WERI-Rb-1 (cell line): ENCODE measurements around the gene FAM107A.

Experiments
- DNase-seq: peaks from one replicate; pipeline ENCODE4 v3.0.0-alpha.2; 2020
- H3K27ac ChIP-seq: fragments of 250-450 bp; sonication (Bioruptor Pico); 2 replicates; pipeline ENCODE4 v1.5.1; 2020; ENCODE audit warnings: mild to moderate bottlenecking, moderate library complexity
- H3K27me3 ChIP-seq: fragments of 250-450 bp; sonication (Bioruptor Pico); 2 replicates; pipeline ENCODE4 v1.5.1; 2021; ENCODE audit warnings: mild to moderate bottlenecking, low read depth, moderate library complexity; ENCODE audit not compliant: insufficient read depth, severe bottlenecking
- H3K36me3 ChIP-seq: fragments of 250-450 bp; sonication (Bioruptor Pico); 2 replicates; pipeline ENCODE4 v1.5.1; 2020; ENCODE audit warnings: mild to moderate bottlenecking, moderate library complexity
- H3K4me3 ChIP-seq: 2 replicates; pipeline ENCODE4 v1.5.1; 2011; ENCODE audit warnings: low read depth, mild to moderate bottlenecking, control low read depth, low read length
- H3K9me3 ChIP-seq: fragments of 250-450 bp; sonication (Bioruptor Pico); 2 replicates; pipeline ENCODE4 v1.5.1; 2021; ENCODE audit warnings: mild to moderate bottlenecking, moderate library complexity; ENCODE audit not compliant: severe bottlenecking
- TF ChIP-seq, protein P1 (sequence below): IDR thresholded peaks from 2 replicates; pipeline ENCODE4 v1.5.1; 2011; ENCODE audit warnings: low read depth, mild to moderate bottlenecking, control low read depth, inconsistent platforms, low read length

Gene FAM107A

GRCh38 chr3:58532794-58533220 lies 44.4 kb downstream of the FAM107A start:
- no peak overlapping the region for H3K4me3 ChIP-seq
- H3K27me3 ChIP-seq, result no peaks in the 10 kb centered on the region
- no peaks in the 10 kb centered on the region for H3K36me3 ChIP-seq
- TF ChIP-seq, protein P1, sequence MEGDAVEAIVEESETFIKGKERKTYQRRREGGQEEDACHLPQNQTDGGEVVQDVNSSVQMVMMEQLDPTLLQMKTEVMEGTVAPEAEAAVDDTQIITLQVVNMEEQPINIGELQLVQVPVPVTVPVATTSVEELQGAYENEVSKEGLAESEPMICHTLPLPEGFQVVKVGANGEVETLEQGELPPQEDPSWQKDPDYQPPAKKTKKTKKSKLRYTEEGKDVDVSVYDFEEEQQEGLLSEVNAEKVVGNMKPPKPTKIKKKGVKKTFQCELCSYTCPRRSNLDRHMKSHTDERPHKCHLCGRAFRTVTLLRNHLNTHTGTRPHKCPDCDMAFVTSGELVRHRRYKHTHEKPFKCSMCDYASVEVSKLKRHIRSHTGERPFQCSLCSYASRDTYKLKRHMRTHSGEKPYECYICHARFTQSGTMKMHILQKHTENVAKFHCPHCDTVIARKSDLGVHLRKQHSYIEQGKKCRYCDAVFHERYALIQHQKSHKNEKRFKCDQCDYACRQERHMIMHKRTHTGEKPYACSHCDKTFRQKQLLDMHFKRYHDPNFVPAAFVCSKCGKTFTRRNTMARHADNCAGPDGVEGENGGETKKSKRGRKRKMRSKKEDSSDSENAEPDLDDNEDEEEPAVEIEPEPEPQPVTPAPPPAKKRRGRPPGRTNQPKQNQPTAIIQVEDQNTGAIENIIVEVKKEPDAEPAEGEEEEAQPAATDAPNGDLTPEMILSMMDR, result peak; percentile 92
- peak; percentile 81 for DNase-seq
- no peak overlapping the region for H3K27ac ChIP-seq
- no peaks in the 10 kb centered on the region for H3K9me3 ChIP-seq

DNA sequence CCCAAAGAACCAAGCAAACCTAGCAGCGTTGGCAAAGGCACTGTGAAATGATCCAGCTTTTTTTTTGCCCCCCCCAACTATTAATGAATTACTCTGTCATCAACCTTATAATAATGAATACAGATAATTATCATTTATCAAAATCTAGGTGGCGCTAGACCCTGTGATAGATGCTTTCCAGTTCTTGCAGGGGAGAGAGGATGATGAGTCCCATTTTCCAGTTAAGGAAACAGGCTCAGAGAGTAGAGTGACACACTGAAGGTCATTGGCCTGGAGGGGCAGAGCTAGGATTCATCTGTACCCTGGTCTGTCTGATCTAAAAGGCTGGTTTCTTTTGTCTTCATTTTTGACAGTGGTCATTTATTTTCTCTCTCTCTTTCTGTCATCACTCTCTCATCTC lies 45.2 kb downstream of the FAM107A start:
- TF ChIP-seq, protein P1, result no peak
- no peak for DNase-seq
- no peaks in the 10 kb centered on the region for H3K27me3 ChIP-seq
- H3K27ac ChIP-seq, result no peak overlapping the region
- H3K4me3 ChIP-seq, result no peak overlapping the region
- H3K36me3 ChIP-seq, result no peaks in the 10 kb centered on the region
- no peaks in the 10 kb centered on the region for H3K9me3 ChIP-seq

DNA sequence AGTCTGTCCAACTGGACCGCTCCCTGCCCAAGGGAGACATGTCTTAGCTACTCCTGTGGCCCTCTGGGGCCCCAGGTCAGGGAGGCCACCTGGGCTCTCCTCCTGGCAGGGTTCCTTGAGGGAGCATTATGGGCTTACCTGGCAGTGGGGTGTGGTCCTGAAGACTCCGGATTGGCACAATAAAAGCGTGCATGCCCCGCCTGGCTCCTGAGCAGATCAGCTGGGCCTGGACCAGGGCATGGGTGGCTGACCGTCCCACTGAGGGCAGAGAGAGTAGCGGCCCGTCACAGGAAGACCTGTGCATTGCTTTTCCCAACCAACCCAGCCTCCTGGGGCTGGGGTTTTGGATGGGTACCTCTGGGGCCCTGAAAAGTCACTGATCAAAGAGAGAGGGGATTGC lies 45.6 kb downstream of the FAM107A start:
- Histone ChIP-seq H3K36me3 (no peaks in the 10 kb centered on the region), H3K4me3 (no peak overlapping the region), H3K27ac (no peak overlapping the region), H3K27me3 (no peaks in the 10 kb centered on the region), H3K9me3 (no peaks in the 10 kb centered on the region)
- no peak for DNase-seq
- TF ChIP-seq, protein P1, result no peak

- Histone ChIP-seq H3K27me3 (no peaks in the 10 kb centered on the region), H3K36me3 (no peaks in the 10 kb centered on the region), H3K27ac (no peak overlapping the region), H3K9me3 (no peaks in the 10 kb centered on the region), H3K4me3 (no peak overlapping the region)
- TF ChIP-seq, protein P1, result no peak
- DNase-seq, result no peak
Observed at GRCh38 chr3:58530354-58530865, 46.8 kb downstream of the FAM107A start.

GRCh38 chr3:58529516-58530353 lies 47.5 kb downstream of the FAM107A start:
- Histone ChIP-seq H3K27me3 (no peaks in the 10 kb centered on the region), H3K4me3 (no peak overlapping the region), H3K36me3 (no peaks in the 10 kb centered on the region), H3K27ac (no peak overlapping the region), H3K9me3 (no peaks in the 10 kb centered on the region)
- TF ChIP-seq, protein P1, result peak; percentile 92
- DNase-seq, result peak; percentile 88
